Heart right ventricle (tissue), 16 donors: ENCODE data around the gene CMSS1. TPM values are rescaled to one million over a fixed set of nuclear protein-coding genes. Genes with fewer than 3 reads are reported as not detected.
A peak's percentile ranks its signal among the peaks of the same experiment; 100 is the strongest.

ENCODE experiments used
- ATAC-seq, 8 donors: fragments of 200-7000 bp; cut with Tn5 transposase; one replicate each; pipeline ENCODE4 v1.9.1; 2020; ENCODE audit warnings: mild to moderate bottlenecking in 8 of 8, moderate library complexity in 8 of 8, moderate number of reproducible peaks in 1 of 8
- DNase-seq, 2 donors: peaks; one replicate each; pipeline ENCODE4 v3.0.0-alpha.2; 2020
- H3K27ac ChIP-seq, 10 donors: fragments of 200-600 bp; sonication (generic) in 2 of 10; one replicate each; pipeline versions ENCODE4 v1.5.0 to v1.8.0; 2020 to 2022; ENCODE audit warnings: mild to moderate bottlenecking in 3 of 10
- H3K27me3 ChIP-seq, 7 donors: fragments of 200-600 bp; one replicate each; pipeline ENCODE4 v1.8.0; 2021 to 2022; ENCODE audit warnings: mild to moderate bottlenecking in 2 of 7
- H3K36me3 ChIP-seq, 9 donors: fragments of 200-600 bp; sonication (generic) in 1 of 9; one replicate each; pipeline versions ENCODE4 v1.5.0 to v1.8.0; 2020 to 2022; ENCODE audit warnings: mild to moderate bottlenecking in 2 of 9
- H3K4me1 ChIP-seq, 9 donors: fragments of 200-600 bp; sonication (generic) in 1 of 9; one replicate each; pipeline versions ENCODE4 v1.5.0 to v1.8.0; 2020 to 2022; ENCODE audit warnings: mild to moderate bottlenecking in 4 of 9
- H3K4me3 ChIP-seq, 10 donors: fragments of 200-600 bp; sonication (generic) in 2 of 10; one replicate each; pipeline versions ENCODE4 v1.5.0 to v1.8.0; 2020 to 2022; ENCODE audit warnings: mild to moderate bottlenecking in 7 of 10, moderate library complexity in 2 of 10
- H3K9me3 ChIP-seq, 11 donors: fragments of 200-600 bp in 10 of 11; sonication (generic) in 2 of 11; one replicate each; pipeline versions ENCODE4 v1.5.0 to v1.8.0; 2013 to 2022; ENCODE audit warnings: mild to moderate bottlenecking in 2 of 11, control low read depth in 1 of 11, moderate library complexity in 1 of 11
- WGBS, 2 donors: extraction: QIAGEN DNeasy Blood & Tissue Kit; methylation state at CpG; one replicate each; pipeline ENCODE4 v1.1.7; 2013; ENCODE audit warnings: inconsistent platforms in 1 of 2; 5-methylcytosine and 5-hydroxymethylcytosine counted together
- intact Hi-C, 10 donors: fragments of 100-400 bp; cut with DNase I; formaldehyde crosslinking; loops; one replicate each; pipeline versions ENCODE4 v1.11.1 to v1.14.2; 2022
- polyA plus RNA-seq, 2 donors: library from polyadenylated mRNA; stranded (reverse); fragments of 200-250 nt; gene quantifications; one replicate each; pipeline ENCODE4 v1.2.3, GENCODE V29; 2013
- total RNA-seq, 10 donors: library from RNA; stranded (reverse); fragmentation: NEBNext Ultra II Directional in 3 of 10; extraction: Animal tissue kit (Norgen Biotek cat#: 25700) in 3 of 10; gene quantifications; one replicate each; pipeline versions ENCODE4 v1.2.1 to v1.2.4, GENCODE V29; 2021 to 2023
- TF ChIP-seq, protein P1 (sequence below), 9 donors: fragments of 200-600 bp; sonication (generic) in 2 of 9; IDR thresholded peaks; one replicate each; pipeline versions ENCODE4 v1.5.0 to v1.8.0; 2021 to 2022; ENCODE audit warnings: antibody characterized with exemption in 9 of 9, mild to moderate bottlenecking in 5 of 9, moderate library complexity in 1 of 9
- donor health status: Arrhythmogenic right ventricular cardiomyopathy.
- donor health status: ischemic (EF 13 %, LVEDD 7.1; RV severe dilation, severe dysfunction).
- donor health status: healthy with polysubstance abuse.
- donor health status: DM: no; HTN: yes; CAD: no.
- donor health status: DM: no; HTN: no; CAD: no.
- donor health status: ischemic (EF 25% LVEDD 6.9; RV normal size, moderate dysfunction).
- donor health status: ischemic (EF 25% LVEDD 5.7; RV mildly dilated, moderate dysfunction).
- donor health status: healthy.
- donor health status: DM: yes; HTN: yes; CAD: no.
- donor health status: Ischemic cardiomyopathy.
- donor health status: ischemic (EF 35%, LVEDD 5.7; RV mildly dilated, moderate dysfunction).
- donor health status: nonischemic (EF 11% LVEDD 7.7; RV severe dilation, severe dysfunction).
- donor health status: DM: yes; HTN: yes; CAD: no.
- donor health status: PGD.
- donor health status: ischemic (EF 29% LVEDD 5.4; RV normal size, mild dysfunction).
- donor health status: nonischemic (EF 23%, LVEDD 6.1; RV moderate dilation, normal function).

CMSS1 gene
- total and polyA plus RNA-seq, 12 donors: 24.6 to 45.4 (median 34.6) TPM

- intact Hi-C loops: loop anchor here in 7 of 10 donors (5.0 to 10.0 kb wide), 6 partner anchors 91 to 338 kb away; no protein-coding TSS in a partner anchor
- WGBS, 2 donors: 25 to 42% methylated on average over 6 of the region's 6 CpGs
- peaks cover 0 to 38% (median 17%) of the 10 kb centered on the region in 9 donors for H3K36me3 ChIP-seq
- no peaks in the 10 kb centered on the region for H3K27me3 ChIP-seq
- ATAC-seq (peak in 7 of 8 donors; percentile 34 to 63 (median 45)), DNase-seq (peak in 1 of 2 donors; percentile 37)
- TF ChIP-seq, protein P1, sequence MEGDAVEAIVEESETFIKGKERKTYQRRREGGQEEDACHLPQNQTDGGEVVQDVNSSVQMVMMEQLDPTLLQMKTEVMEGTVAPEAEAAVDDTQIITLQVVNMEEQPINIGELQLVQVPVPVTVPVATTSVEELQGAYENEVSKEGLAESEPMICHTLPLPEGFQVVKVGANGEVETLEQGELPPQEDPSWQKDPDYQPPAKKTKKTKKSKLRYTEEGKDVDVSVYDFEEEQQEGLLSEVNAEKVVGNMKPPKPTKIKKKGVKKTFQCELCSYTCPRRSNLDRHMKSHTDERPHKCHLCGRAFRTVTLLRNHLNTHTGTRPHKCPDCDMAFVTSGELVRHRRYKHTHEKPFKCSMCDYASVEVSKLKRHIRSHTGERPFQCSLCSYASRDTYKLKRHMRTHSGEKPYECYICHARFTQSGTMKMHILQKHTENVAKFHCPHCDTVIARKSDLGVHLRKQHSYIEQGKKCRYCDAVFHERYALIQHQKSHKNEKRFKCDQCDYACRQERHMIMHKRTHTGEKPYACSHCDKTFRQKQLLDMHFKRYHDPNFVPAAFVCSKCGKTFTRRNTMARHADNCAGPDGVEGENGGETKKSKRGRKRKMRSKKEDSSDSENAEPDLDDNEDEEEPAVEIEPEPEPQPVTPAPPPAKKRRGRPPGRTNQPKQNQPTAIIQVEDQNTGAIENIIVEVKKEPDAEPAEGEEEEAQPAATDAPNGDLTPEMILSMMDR (IDR thresholded peaks at IDR 0.05): no peak
- peaks cover 0 to 69% (median 56%) of the 10 kb centered on the region in 9 donors for H3K4me1 ChIP-seq
- H3K9me3 ChIP-seq: peaks cover 0 to 14% (median 0%) of the 10 kb centered on the region in 11 donors
- H3K4me3 ChIP-seq: no peak overlapping the region
- H3K27ac ChIP-seq: peak overlapping the region in 9 of 10 donors; percentile 11 to 81 (median 73)
Measured at GRCh38 chr3:99846477-99847160, 29.0 kb downstream of the CMSS1 start.

- 83 to 87% methylated on average over 6 of the region's 6 CpGs for WGBS, 2 donors
- H3K27me3 ChIP-seq: no peaks in the 10 kb centered on the region
- peaks cover 0 to 56% (median 17%) of the 10 kb centered on the region in 9 donors for H3K36me3 ChIP-seq
- ATAC-seq (no peak), DNase-seq (no peak)
- TF ChIP-seq, protein P1 (IDR thresholded peaks at IDR 0.05): no peak
- H3K4me1 ChIP-seq: peaks cover 0 to 76% (median 56%) of the 10 kb centered on the region in 9 donors
- H3K9me3 ChIP-seq: peaks cover 0 to 14% (median 0%) of the 10 kb centered on the region in 11 donors
- intact Hi-C loops: loop anchor here in 7 of 10 donors (5.0 to 10.0 kb wide), 6 partner anchors 89 to 336 kb away; no protein-coding TSS in a partner anchor
- H3K27ac ChIP-seq: peak overlapping the region in 2 of 10 donors; percentile 12 to 78
- no peak overlapping the region for H3K4me3 ChIP-seq
Measured at GRCh38 chr3:99848433-99848832, 30.8 kb downstream of the CMSS1 start.

DNA sequence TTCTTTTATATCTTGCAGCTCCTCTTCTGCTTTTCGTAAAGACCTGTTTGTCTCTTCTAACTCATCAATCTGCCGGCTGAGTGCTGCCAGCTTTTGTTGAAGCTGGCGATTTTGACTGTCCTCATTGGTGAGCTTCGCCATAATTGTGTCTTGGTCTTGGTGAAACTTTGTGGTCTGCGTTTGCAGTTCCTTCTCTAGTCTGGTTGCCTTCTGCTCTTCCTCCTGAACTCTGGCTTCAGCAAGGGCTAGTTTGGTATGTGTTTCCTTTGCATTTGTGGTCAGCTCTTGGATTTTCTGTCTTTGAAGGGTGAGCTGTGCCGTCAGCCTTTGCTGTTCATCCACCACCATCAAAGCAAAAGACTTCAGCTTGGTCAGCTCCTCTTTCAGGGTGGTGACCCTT, 32.9 kb downstream of the CMSS1 start:
- no peak overlapping the region for H3K4me3 ChIP-seq
- H3K27me3 ChIP-seq: no peaks in the 10 kb centered on the region
- ATAC-seq: no peak
- peaks cover 0 to 14% (median 0%) of the 10 kb centered on the region in 11 donors for H3K9me3 ChIP-seq
- H3K36me3 ChIP-seq: peaks cover 0 to 74% (median 19%) of the 10 kb centered on the region in 9 donors
- DNase-seq: no peak
- peaks cover 0 to 59% (median 36%) of the 10 kb centered on the region in 9 donors for H3K4me1 ChIP-seq
- no peak overlapping the region for H3K27ac ChIP-seq
- TF ChIP-seq, protein P1 (IDR thresholded peaks at IDR 0.05): no peak
- 90 to 91% methylated on average over 6 of the region's 6 CpGs for WGBS, 2 donors
- intact Hi-C loops: no loop called here

- intact Hi-C loops: no loop called here
- Histone ChIP-seq H3K9me3 (peaks cover 0 to 14% (median 0%) of the 10 kb centered on the region in 11 donors), H3K4me3 (no peak overlapping the region), H3K27me3 (no peaks in the 10 kb centered on the region), H3K4me1 (peaks cover 0 to 58% (median 22%) of the 10 kb centered on the region in 9 donors), H3K36me3 (peaks cover 0 to 88% (median 21%) of the 10 kb centered on the region in 9 donors), H3K27ac (no peak overlapping the region)
- DNase-seq (no peak), ATAC-seq (no peak)
- TF ChIP-seq, protein P1 (IDR thresholded peaks at IDR 0.05): no peak
- 74 to 76% methylated on average over 1 of the region's 1 CpG for WGBS, 2 donors
Measured at GRCh38 chr3:99851955-99852354, 34.3 kb downstream of the CMSS1 start.
